ENCODE data around the gene KLHDC3. TPM values are rescaled to one million over a fixed set of nuclear protein-coding genes. Genes with fewer than 3 reads are reported as not detected.

Gene KLHDC3
- polyA plus RNA-seq, 1 experiment: 41.3 TPM

DNA sequence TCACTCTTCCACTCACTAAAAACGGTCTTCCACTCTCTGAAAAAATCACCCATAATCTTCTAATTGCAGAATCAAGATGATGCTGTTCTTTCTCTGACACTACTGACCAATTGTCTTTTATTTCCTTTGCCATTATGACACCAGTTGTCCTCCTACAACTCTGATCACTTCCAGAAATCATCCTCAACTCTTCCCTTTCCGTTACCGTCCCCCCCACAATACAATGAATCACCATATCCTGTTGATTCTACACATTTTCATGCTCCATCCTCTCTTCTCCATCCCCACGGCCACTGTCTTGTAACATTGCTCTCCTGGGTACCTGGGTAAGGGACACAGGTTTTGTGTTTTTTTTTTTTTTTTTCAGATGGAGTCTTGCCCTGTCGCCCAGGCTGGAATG is 32.2 kb upstream of the KLHDC3 start:
- TF ChIP-seq, protein P1, sequence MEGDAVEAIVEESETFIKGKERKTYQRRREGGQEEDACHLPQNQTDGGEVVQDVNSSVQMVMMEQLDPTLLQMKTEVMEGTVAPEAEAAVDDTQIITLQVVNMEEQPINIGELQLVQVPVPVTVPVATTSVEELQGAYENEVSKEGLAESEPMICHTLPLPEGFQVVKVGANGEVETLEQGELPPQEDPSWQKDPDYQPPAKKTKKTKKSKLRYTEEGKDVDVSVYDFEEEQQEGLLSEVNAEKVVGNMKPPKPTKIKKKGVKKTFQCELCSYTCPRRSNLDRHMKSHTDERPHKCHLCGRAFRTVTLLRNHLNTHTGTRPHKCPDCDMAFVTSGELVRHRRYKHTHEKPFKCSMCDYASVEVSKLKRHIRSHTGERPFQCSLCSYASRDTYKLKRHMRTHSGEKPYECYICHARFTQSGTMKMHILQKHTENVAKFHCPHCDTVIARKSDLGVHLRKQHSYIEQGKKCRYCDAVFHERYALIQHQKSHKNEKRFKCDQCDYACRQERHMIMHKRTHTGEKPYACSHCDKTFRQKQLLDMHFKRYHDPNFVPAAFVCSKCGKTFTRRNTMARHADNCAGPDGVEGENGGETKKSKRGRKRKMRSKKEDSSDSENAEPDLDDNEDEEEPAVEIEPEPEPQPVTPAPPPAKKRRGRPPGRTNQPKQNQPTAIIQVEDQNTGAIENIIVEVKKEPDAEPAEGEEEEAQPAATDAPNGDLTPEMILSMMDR (IDR thresholded peaks at IDR 0.05; ENCODE audit: low read depth, low read length): no peak
- ChIA-PET POLR2A (no interaction called here), CTCF (no interaction called here)
- Histone ChIP-seq H3K27me3 (ENCODE audit: control insufficient read depth, insufficient read depth, low read length) (no peaks in the 10 kb centered on the region), H3K27ac (ENCODE audit: low read depth, low read length) (no peak overlapping the region), H3K9me3 (ENCODE audit: control insufficient read depth, insufficient read depth, low read length) (no peaks in the 10 kb centered on the region; the same call in 1 of the 2 replicates), H3K4me3 (ENCODE audit: low read depth, low read length) (no peak overlapping the region)
- DNase-seq (ENCODE audit: low read depth, low spot score): no peak

DNA sequence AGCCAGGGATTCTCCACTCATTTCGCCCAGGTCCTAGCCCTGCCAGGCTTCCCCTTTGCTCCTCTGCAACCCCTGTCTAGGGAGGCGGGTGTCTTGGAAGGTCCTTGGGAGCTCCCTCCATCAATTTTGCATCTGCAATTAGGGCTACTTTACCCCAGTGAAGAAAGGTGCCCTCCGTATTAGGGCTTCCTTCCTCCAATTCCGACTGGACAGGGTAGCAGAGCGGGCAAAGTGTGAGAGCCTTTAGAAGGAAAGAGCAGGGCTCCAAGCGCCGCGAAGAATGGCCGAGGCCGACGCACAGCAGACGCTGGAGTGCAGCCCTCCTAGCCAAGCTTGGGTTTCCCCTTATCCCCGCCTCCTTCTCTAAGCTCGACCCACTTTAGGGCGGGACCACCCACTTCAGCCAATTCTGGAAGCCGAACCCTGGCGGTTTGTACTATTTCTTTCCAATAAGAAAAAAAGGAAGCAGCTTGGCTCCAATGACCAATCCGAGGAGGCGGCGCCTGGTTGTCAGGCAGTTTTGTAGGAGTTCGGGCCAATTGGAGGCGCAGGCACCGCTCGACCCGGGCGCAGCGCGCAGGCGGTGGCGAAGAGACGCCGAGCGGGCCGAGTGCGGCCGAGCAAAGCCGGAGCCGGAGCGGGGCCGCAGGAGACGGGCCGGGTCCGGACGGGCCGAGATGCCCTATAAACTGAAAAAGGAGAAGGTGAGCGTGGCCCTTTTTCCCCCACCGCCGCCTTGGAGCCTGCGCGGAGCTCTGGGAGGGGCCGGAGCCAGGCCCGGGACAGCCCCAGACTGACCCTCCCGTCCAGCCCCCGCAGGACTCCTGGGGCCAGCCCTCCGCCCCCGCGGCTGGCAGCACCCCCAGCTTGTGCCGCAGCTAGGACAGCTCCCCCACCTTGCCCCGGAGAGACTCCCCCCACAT is 29.8 kb upstream of the KLHDC3 start, which contains the start of gene PPP2R5D:
PPP2R5D (plus strand) TSS at position 570 of the 923 bp plus-strand sequence; CDS start at position 678, 108 bp downstream.
- no peaks in the 10 kb centered on the region for H3K27me3 ChIP-seq (ENCODE audit: control insufficient read depth, insufficient read depth, low read length)
- POLR2A ChIA-PET: interaction anchor here (0.6 to 1.8 kb wide), 17 partner anchors 10 to 238 kb away, joined by 3 to 18 read pairs (median 4); partner anchors contain the start of genes CNPY3, CUL7, CUL9 and KLC4
- CTCF ChIA-PET: interaction anchor here (0.9 kb wide), 1 partner anchor 160 kb away, joined by 3 read pairs; no protein-coding TSS in a partner anchor

DNA sequence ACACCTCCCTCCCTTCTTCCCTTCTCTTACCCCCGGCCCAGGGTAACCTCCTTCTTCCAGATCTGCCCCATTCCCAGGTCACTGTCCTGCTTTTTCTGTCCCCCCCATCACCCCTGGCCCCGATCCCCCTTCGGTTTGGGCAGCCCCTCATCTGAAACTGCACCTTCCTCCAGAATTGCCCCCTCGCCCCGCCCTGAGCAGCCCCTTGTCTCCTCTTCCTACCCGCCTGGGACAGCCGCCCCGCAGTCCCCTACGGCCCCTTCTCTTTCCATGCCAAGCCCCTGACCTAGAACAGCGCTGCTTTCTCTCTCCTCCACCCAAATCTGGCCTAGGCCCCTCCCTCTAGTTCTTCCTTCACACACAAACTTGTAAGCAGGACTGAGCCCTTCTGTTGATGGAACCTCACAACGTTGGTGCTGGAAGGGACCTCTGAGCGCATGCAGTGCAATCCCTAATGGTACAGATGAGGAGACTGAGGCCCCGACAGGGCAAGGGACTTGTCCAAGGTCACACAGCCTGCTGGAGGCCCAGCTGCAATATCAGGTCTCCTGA is 29.0 kb upstream of the KLHDC3 start:
- Histone ChIP-seq H3K4me3 (ENCODE audit: low read depth, low read length) (peak overlapping the region; percentile 76), H3K27ac (ENCODE audit: low read depth, low read length) (peak overlapping the region; percentile 52)

More for the DNA sequence above, 29.8 kb upstream of the KLHDC3 start, which contains the start of gene PPP2R5D:
- DNase-seq (ENCODE audit: low read depth, low spot score): peak; percentile 96
- Histone ChIP-seq H3K9me3 (ENCODE audit: control insufficient read depth, insufficient read depth, low read length) (no peaks in the 10 kb centered on the region), H3K27ac (ENCODE audit: low read depth, low read length) (peak within 1 kb of the TSS; percentile 89), H3K4me3 (ENCODE audit: low read depth, low read length) (peak within 1 kb of the TSS; percentile 76)
- TF ChIP-seq, protein P1 (IDR thresholded peaks at IDR 0.05; ENCODE audit: low read depth, low read length): no peak

DNA sequence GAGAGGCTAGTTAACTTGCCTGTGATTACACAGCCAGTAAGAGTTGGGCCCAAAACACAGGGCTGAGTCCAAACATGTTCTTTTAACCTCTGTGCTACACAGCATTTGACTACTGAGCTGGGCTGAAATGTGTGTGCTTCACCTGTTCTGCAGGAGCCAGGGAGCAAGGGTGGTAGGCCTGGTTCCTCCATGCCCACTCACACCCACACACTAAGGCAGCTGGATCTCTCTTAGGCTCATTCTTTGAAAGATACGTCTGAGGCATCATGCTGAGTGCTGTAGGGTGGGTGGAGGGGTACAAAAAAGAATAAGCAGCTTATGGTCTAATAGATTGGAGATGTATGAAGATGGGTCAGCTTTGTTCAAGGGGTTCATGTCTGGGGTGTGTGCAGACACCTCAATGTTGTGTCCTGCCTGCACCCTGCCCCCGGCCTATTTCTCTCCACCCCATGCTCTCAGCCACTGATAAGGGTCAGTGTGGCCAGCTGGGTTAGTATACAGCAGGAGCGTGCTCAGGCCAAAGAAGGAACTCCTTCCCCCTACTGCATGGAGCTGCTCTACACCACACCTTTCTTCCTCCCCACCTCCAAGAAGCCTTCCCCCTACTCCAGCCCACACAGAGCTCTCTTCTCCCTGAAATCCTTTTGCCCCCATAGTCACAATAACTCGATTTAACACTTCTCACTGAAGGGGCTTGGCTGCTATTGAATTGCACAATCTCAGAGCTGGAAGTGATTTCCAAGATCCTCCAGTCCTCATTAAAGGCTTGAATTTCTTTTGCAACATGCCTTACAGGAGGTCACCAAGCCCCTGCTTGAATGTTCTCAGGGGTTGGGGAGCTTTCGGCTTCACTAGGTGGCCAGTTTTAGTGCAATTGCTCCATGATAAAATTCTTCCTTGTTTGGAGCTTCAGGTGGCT is 26.3 kb upstream of the KLHDC3 start:
- POLR2A ChIA-PET: interaction anchor here (0.6 kb wide), 1 partner anchor 598 kb away, joined by 8 read pairs; no protein-coding TSS in a partner anchor
- H3K27ac ChIP-seq (ENCODE audit: low read depth, low read length): no peak overlapping the region

More for the DNA sequence above, 29.0 kb upstream of the KLHDC3 start:
- ChIA-PET POLR2A (interaction anchor here (0.6 to 1.8 kb wide), 7 partner anchors 10 to 239 kb away, joined by 3 to 18 read pairs (median 8); partner anchors contain the start of genes CNPY3, CUL9, KLHDC3 and MEA1), CTCF (interaction anchor here (0.9 kb wide), 1 partner anchor 159 kb away, joined by 3 read pairs; no protein-coding TSS in a partner anchor)
- DNase-seq (ENCODE audit: low read depth, low spot score): no peak
- TF ChIP-seq, protein P1 (IDR thresholded peaks at IDR 0.05; ENCODE audit: low read depth, low read length): no peak
- Histone ChIP-seq H3K27me3 (ENCODE audit: control insufficient read depth, insufficient read depth, low read length) (no peaks in the 10 kb centered on the region), H3K9me3 (ENCODE audit: control insufficient read depth, insufficient read depth, low read length) (no peaks in the 10 kb centered on the region)

More for the DNA sequence above, 26.3 kb upstream of the KLHDC3 start:
- Histone ChIP-seq H3K4me3 (ENCODE audit: low read depth, low read length) (no peak overlapping the region), H3K9me3 (ENCODE audit: control insufficient read depth, insufficient read depth, low read length) (no peaks in the 10 kb centered on the region), H3K27me3 (ENCODE audit: control insufficient read depth, insufficient read depth, low read length) (no peaks in the 10 kb centered on the region)
- TF ChIP-seq, protein P1 (IDR thresholded peaks at IDR 0.05; ENCODE audit: low read depth, low read length): no peak
- no peak for DNase-seq (ENCODE audit: low read depth, low spot score)
- CTCF ChIA-PET: interaction anchor here (0.8 to 1.5 kb wide), 2 partner anchors 19 to 87 kb away, joined by 3 to 4 read pairs; no protein-coding TSS in a partner anchor

Measured in AG04450 (cell line).